Gastroesophageal sphincter (tissue), 4 donors: ENCODE results near the gene FAM43A. TPM values are rescaled to one million over a fixed set of nuclear protein-coding genes. Genes with fewer than 3 reads are reported as not detected.

Source experiments
- ATAC-seq: fragments of 150-250 bp; one replicate; pipeline ENCODE4 v1.9.1; 2016; ENCODE audit warnings: mild to moderate bottlenecking, moderate library complexity
- H3K27ac ChIP-seq, 4 donors: fragments of 200-600 bp; sonication (generic) in 3 of 4; 1 replicate in 3 of 4; 2 replicates in 1 of 4; pipeline ENCODE4 v1.5.1; 2016 to 2019
- H3K27me3 ChIP-seq: fragments of 200-600 bp; sonication (generic); one replicate; pipeline ENCODE4 v1.5.1; 2019
- H3K36me3 ChIP-seq, 2 donors: fragments of 200-600 bp; sonication (generic); one replicate each; pipeline ENCODE4 v1.5.1; 2019; ENCODE audit warnings: control low read depth in 1 of 2
- H3K4me1 ChIP-seq, 3 donors: fragments of 200-600 bp; sonication (generic); 1 replicate in 2 of 3; 2 replicates in 1 of 3; pipeline ENCODE4 v1.5.1; 2016 to 2019; ENCODE audit warnings: control low read depth in 2 of 3
- H3K4me3 ChIP-seq, 2 donors: fragments of 200-600 bp; sonication (generic); one replicate each; pipeline ENCODE4 v1.5.1; 2019; ENCODE audit warnings: mild to moderate bottlenecking in 1 of 2, moderate library complexity in 1 of 2
- H3K9me3 ChIP-seq, 3 donors: fragments of 200-600 bp; sonication (generic); one replicate each; pipeline ENCODE4 v1.5.1; 2017 to 2019; ENCODE audit warnings: control low read depth in 2 of 3
- CTCF ChIP-seq, 4 experiments: fragments of 200-600 bp in 2 of 4; fragments of 450-650 bp in 2 of 4; sonication (generic) in 1 of 4; IDR thresholded peaks; one replicate each; pipeline ENCODE4 v1.5.1; 2017 to 2019; ENCODE audit warnings: antibody characterized with exemption in 4 of 4, mild to moderate bottlenecking in 2 of 4, moderate library complexity in 2 of 4
- EP300 ChIP-seq: sonication (generic); formaldehyde crosslinking; IDR thresholded peaks from one replicate; pipeline ENCODE4 v1.6.1; 2017; ENCODE audit warnings: antibody characterized with exemption, mild to moderate bottlenecking
- POLR2A ChIP-seq, 2 donors: fragments of 450-650 bp; IDR thresholded peaks; one replicate each; pipeline ENCODE4 v1.6.1; 2017; ENCODE audit warnings: antibody characterized with exemption in 2 of 2, mild to moderate bottlenecking in 2 of 2, moderate library complexity in 1 of 2
- POLR2AphosphoS5 ChIP-seq: sonication (generic); formaldehyde crosslinking; IDR thresholded peaks from one replicate; pipeline ENCODE4 v1.6.1; 2017; ENCODE audit warnings: antibody characterized with exemption
- WGBS, 2 donors: methylation state at CpG; one replicate each; pipeline ENCODE4 v1.1.5; 2018; ENCODE audit warnings: low coverage in 1 of 2; 5-methylcytosine and 5-hydroxymethylcytosine counted together
- total RNA-seq, 4 donors: library from RNA; depleted of rRNA; stranded (reverse); fragments of >200 nt; gene quantifications; one replicate each; pipeline ENCODE4 v1.1.0, GENCODE V29; 2016

The FAM43A gene
- total RNA-seq, 4 donors from 2014 or later = 15.9 to 36.3 (median 23.8) TPM

- Histone ChIP-seq H3K27ac (no peak overlapping the region), H3K36me3 (no peaks in the 10 kb centered on the region), H3K27me3 (no peaks in the 10 kb centered on the region), H3K9me3 (no peaks in the 10 kb centered on the region), H3K4me1 (peaks cover 0 to 7% (median 0%) of the 10 kb centered on the region in 3 donors), H3K4me3 (no peak overlapping the region)
- ATAC-seq = peak; percentile 28
- WGBS, 2 donors = 48 to 64% methylated on average over 4 to 6 of the region's 6 CpGs
- TF ChIP-seq CTCF (IDR thresholded peaks at IDR 0.05) (no peak), EP300 (no peak), POLR2AphosphoS5 (no peak), POLR2A (IDR thresholded peaks at IDR 0.05) (no peak)
These were observed 26.2 kb downstream of the FAM43A start for GRCh38 chr3:194711913-194712312.

GRCh38 chr3:194713299-194714136, 27.8 kb downstream of the FAM43A start:
- no peak for TF ChIP-seq EP300
- TF ChIP-seq POLR2A (IDR thresholded peaks at IDR 0.05) = no peak
- TF ChIP-seq CTCF (IDR thresholded peaks at IDR 0.05) = no peak
- TF ChIP-seq POLR2AphosphoS5 = no peak
- Histone ChIP-seq H3K27me3 (no peaks in the 10 kb centered on the region), H3K9me3 (no peaks in the 10 kb centered on the region), H3K27ac (no peak overlapping the region), H3K4me1 (peaks cover 0 to 7% (median 0%) of the 10 kb centered on the region in 3 donors), H3K36me3 (no peaks in the 10 kb centered on the region), H3K4me3 (no peak overlapping the region)
- no peak for ATAC-seq
- 71 to 100% methylated on average over 2 to 9 of the region's 9 CpGs for WGBS, 2 donors

GRCh38 chr3:194714137-194714455, 28.4 kb downstream of the FAM43A start:
- Histone ChIP-seq H3K36me3 (no peaks in the 10 kb centered on the region), H3K27ac (no peak overlapping the region), H3K27me3 (no peaks in the 10 kb centered on the region), H3K4me1 (peaks cover 0 to 7% (median 0%) of the 10 kb centered on the region in 3 donors), H3K9me3 (no peaks in the 10 kb centered on the region), H3K4me3 (no peak overlapping the region)
- TF ChIP-seq POLR2AphosphoS5 (no peak), EP300 (no peak), CTCF (IDR thresholded peaks at IDR 0.05) (no peak), POLR2A (IDR thresholded peaks at IDR 0.05) (no peak)
- no peak for ATAC-seq
- WGBS, 2 donors = 80 to 90% methylated on average over 5 of the region's 5 CpGs

- no peaks in the 10 kb centered on the region for H3K36me3 ChIP-seq
- H3K9me3 ChIP-seq = no peaks in the 10 kb centered on the region
- 58 to 69% methylated on average over 2 to 5 of the region's 6 CpGs for WGBS, 2 donors
- no peak for ATAC-seq
- H3K27me3 ChIP-seq = no peaks in the 10 kb centered on the region
- H3K27ac ChIP-seq = no peak overlapping the region
- peaks cover 0 to 7% (median 0%) of the 10 kb centered on the region in 3 donors for H3K4me1 ChIP-seq
- no peak overlapping the region for H3K4me3 ChIP-seq
- TF ChIP-seq POLR2A (IDR thresholded peaks at IDR 0.05) = no peak
- TF ChIP-seq EP300 = no peak
- TF ChIP-seq POLR2AphosphoS5 = no peak
- TF ChIP-seq CTCF (IDR thresholded peaks at IDR 0.05) = no peak
These were observed 28.9 kb downstream of the FAM43A start for GRCh38 chr3:194714564-194714963.
